Naive thymus-derived CD4-positive, alpha-beta T cell (primary cell): ENCODE data around the gene APOC1. TPM values are rescaled to one million over a fixed set of nuclear protein-coding genes. Genes with fewer than 3 reads are reported as not detected.

Experiments
- ATAC-seq: fragments of 150-1000 bp; cut with Tn5 transposase; 2 replicates; pipeline ENCODE4 v1.10.0; 2021; ENCODE audit warnings: mild to moderate bottlenecking, moderate library complexity
- CTCF ChIA-PET: fragments of 350-600 bp; sonication (Branson Sonifier 250); formaldehyde crosslinking; loops from one replicate; lab custom pipeline; 2021; ENCODE audit warnings: antibody characterized with exemption; lab: Charles Lee
- POLR2A ChIA-PET: fragments of 350-600 bp; sonication (Branson Sonifier 250); formaldehyde crosslinking; loops from one replicate; lab custom pipeline; 2021; ENCODE audit warnings: antibody characterized with exemption, inconsistent platforms; lab: Charles Lee
- DNase-seq, 9 donors: peaks; one replicate each; pipeline versions ENCODE4 v3.0.0 to v3.0.0-alpha.2; 2020 to 2022; ENCODE audit warnings: mixed read lengths in 1 of 9
- H3K27ac ChIP-seq: one replicate; pipeline ENCODE4 v1.7.0; 2013; ENCODE audit warnings: mild to moderate bottlenecking, low read depth, low read length, moderate library complexity
- H3K27me3 ChIP-seq, 2 donors: one replicate each; pipeline ENCODE4 v1.7.0; 2013; ENCODE audit warnings: low read length in 2 of 2, mild to moderate bottlenecking in 2 of 2, moderate library complexity in 2 of 2; ENCODE audit not compliant: control insufficient read depth in 2 of 2, insufficient read depth in 2 of 2
- H3K36me3 ChIP-seq, 3 experiments: 1 replicate in 2 of 3; 2 replicates in 1 of 3; pipeline ENCODE4 v1.7.0; 2013; ENCODE audit warnings: low read length in 3 of 3, mild to moderate bottlenecking in 3 of 3, moderate library complexity in 1 of 3; ENCODE audit not compliant: insufficient read depth in 3 of 3, control insufficient read depth in 2 of 3
- H3K4me1 ChIP-seq, 2 donors: one replicate each; pipeline ENCODE4 v1.7.0; 2013; ENCODE audit warnings: low read length in 2 of 2, mild to moderate bottlenecking in 2 of 2, moderate library complexity in 1 of 2; ENCODE audit not compliant: control insufficient read depth in 2 of 2, insufficient read depth in 2 of 2
- H3K4me3 ChIP-seq: 2 replicates; pipeline ENCODE4 v1.7.0; 2013; ENCODE audit warnings: mild to moderate bottlenecking, low read length
- H3K9me3 ChIP-seq, 3 experiments: 1 replicate in 2 of 3; 2 replicates in 1 of 3; pipeline ENCODE4 v1.7.0; 2013; ENCODE audit warnings: low read length in 3 of 3; ENCODE audit not compliant: control insufficient read depth in 2 of 3
- H3K27ac Mint-ChIP-seq, 9 donors: one replicate each; pipeline ENCODE4 v1.8.0; 2020 to 2022; ENCODE audit warnings: mixed read lengths in 9 of 9, mild to moderate bottlenecking in 8 of 9, moderate library complexity in 5 of 9, inconsistent platforms in 2 of 9
- H3K27me3 Mint-ChIP-seq, 5 donors: one replicate each; pipeline ENCODE4 v1.8.0; 2021 to 2022; ENCODE audit warnings: mixed read lengths in 5 of 5, mild to moderate bottlenecking in 1 of 5
- H3K36me3 Mint-ChIP-seq, 5 donors: one replicate each; pipeline ENCODE4 v1.8.0; 2020 to 2022; ENCODE audit warnings: mixed read lengths in 5 of 5, mild to moderate bottlenecking in 3 of 5, inconsistent platforms in 1 of 5
- H3K4me1 Mint-ChIP-seq, 7 donors: one replicate each; pipeline ENCODE4 v1.8.0; 2020 to 2022; ENCODE audit warnings: mixed read lengths in 7 of 7, mild to moderate bottlenecking in 3 of 7, inconsistent platforms in 1 of 7
- H3K4me3 Mint-ChIP-seq, 10 donors: one replicate each; pipeline ENCODE4 v1.8.0; 2020 to 2022; ENCODE audit warnings: mild to moderate bottlenecking in 10 of 10, mixed read lengths in 10 of 10, moderate library complexity in 6 of 10, inconsistent platforms in 2 of 10
- H3K9me3 Mint-ChIP-seq, 11 donors: one replicate each; pipeline ENCODE4 v1.8.0; 2020 to 2022; ENCODE audit warnings: mixed read lengths in 11 of 11, mild to moderate bottlenecking in 4 of 11, inconsistent platforms in 1 of 11, moderate library complexity in 1 of 11
- intact Hi-C, 2 donors: fragments of 100-400 bp; cut with micrococcal nuclease; formaldehyde crosslinking; loops; one replicate each; pipeline ENCODE4 v1.15.1; 2023
- polyA plus RNA-seq, 2 donors: library from polyadenylated mRNA; unstranded; fragments of 300-500 nt; fragmentation: Illumina TruSeq; gene quantifications; one replicate each; pipeline ENCODE4 v1.2.3, GENCODE V29; 2021
- total RNA-seq, 6 experiments: library from RNA in 5 of 6; stranded (reverse) in 5 of 6; gene quantifications; 1 replicate in 5 of 6; 2 replicates in 1 of 6; pipeline ENCODE4 v1.2.3 and lab custom pipeline; 2021 to 2026

Gene APOC1
- total and polyA plus RNA-seq, 7 experiments from 2014 or later: 1.7 to 5.2 TPM; not detected in 5

DNA sequence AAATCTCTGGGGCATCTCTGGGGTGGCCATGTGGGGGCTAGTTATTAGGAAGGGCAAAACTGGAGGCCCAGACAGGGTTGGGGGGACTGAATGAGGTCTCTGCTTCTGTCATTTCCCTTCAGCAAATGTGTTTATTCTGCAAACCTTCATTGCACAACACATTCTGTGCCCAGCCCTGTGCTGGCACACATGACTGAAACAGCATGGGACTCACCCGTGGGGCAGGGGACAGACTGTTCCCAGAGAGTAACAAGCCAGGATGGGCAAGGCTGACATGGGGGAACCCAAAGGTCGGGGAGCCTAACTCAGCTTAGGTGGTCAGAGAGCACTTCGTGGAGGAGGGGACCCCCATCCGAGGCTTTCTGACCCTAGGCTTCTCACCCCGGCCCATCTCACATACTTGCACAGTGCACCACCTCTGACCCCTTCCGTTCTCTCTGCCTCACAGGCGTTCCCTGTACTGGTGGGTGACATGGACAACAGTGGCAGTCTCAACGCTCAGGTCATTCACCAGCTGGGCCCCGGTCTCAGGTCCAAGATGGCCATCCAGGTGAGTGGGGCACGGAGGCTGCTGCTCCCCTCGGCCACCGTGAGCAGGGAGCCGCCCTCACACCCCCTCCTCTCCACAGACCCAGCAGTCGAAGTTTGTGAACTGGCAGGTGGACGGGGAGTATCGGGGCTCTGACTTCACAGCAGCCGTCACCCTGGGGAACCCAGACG lies 20.9 kb upstream of the APOC1 start:
- Mint-ChIP-seq H3K27me3 (no peaks in the 10 kb centered on the region), H3K36me3 (peaks cover 0 to 28% (median 5%) of the 10 kb centered on the region in 5 donors), H3K9me3 (peaks cover 0 to 5% (median 0%) of the 10 kb centered on the region in 11 donors), H3K4me1 (peaks cover 18 to 44% (median 32%) of the 10 kb centered on the region in 7 donors), H3K4me3 (peak overlapping the region; percentile 41 to 96 (median 88)), H3K27ac (peak overlapping the region in 3 of 9 donors; percentile 33 to 40 (median 36))
- ATAC-seq (no peak), DNase-seq (no peak)
- ChIA-PET POLR2A (no interaction called here), CTCF (no interaction called here)
- Histone ChIP-seq H3K27me3 (no peaks in the 10 kb centered on the region), H3K9me3 (no peaks in the 10 kb centered on the region), H3K4me1 (peaks cover 10 to 20% of the 10 kb centered on the region in 2 donors), H3K4me3 (no peak overlapping the region), H3K36me3 (peaks cover 0 to 60% (median 18%) of the 10 kb centered on the region in 3 experiments), H3K27ac (no peak overlapping the region)
- intact Hi-C loops: loop anchor here in 1 of 2 donors (5.0 kb wide), 2 partner anchors 201 to 994 kb away; partner anchors contain the start of gene IRF2BP1

DNA sequence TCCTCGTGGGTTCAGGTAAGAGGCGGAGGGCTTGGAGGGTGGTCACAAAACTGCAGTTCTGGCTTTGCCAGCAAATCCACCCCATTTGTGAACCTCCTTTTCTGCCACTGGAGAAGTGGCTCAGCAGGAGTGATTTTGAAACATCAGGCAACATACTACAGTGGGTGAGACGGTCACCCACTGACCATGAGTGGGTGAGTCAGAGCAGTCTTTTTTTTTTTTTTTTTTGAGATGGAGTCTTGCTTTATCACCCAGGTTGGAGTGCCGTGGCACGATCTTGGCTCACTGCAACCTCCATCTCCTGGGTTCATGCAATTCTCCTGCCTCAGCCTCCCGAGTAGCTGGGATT lies 20.4 kb upstream of the APOC1 start:
- peaks cover 0 to 60% (median 18%) of the 10 kb centered on the region in 3 experiments for H3K36me3 ChIP-seq
- H3K9me3 Mint-ChIP-seq: peaks cover 0 to 4% (median 0%) of the 10 kb centered on the region in 11 donors
- no peak overlapping the region for H3K4me3 Mint-ChIP-seq
- no peak overlapping the region for H3K4me3 ChIP-seq
- peaks cover 16 to 42% (median 30%) of the 10 kb centered on the region in 7 donors for H3K4me1 Mint-ChIP-seq
- peak overlapping the region in 1 of 9 donors; percentile 36 for H3K27ac Mint-ChIP-seq
- no peaks in the 10 kb centered on the region for H3K9me3 ChIP-seq
- intact Hi-C loops: loop anchor here in 1 of 2 donors (5.0 kb wide), 2 partner anchors 202 to 993 kb away; partner anchors contain the start of gene IRF2BP1
- H3K36me3 Mint-ChIP-seq: peaks cover 0 to 28% (median 5%) of the 10 kb centered on the region in 5 donors
- ChIA-PET POLR2A (no interaction called here), CTCF (no interaction called here)
- DNase-seq (no peak), ATAC-seq (no peak)
- H3K27me3 ChIP-seq: no peaks in the 10 kb centered on the region
- peaks cover 10 to 20% of the 10 kb centered on the region in 2 donors for H3K4me1 ChIP-seq
- H3K27ac ChIP-seq: no peak overlapping the region
- no peaks in the 10 kb centered on the region for H3K27me3 Mint-ChIP-seq

DNA sequence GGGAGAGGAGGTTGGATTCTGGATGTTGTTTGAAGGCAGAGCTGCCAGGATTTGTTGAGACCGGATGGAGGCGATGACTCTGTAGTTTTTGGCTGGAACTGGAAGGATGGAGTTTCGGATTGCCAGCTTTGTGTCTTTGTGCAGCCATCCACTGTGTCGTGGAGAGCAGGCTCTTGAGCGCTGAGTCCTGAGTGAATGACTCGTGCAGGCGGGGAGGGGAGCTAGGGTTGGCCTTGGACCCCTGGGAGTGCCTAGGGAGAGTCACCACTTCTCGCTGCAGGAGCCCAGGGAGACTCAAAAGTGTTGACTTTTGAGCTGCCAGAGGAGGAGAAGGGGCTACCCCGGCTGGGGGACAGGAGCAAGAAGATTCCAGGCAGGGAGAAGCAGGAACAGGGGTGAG lies 19.5 kb upstream of the APOC1 start:
- Mint-ChIP-seq H3K4me1 (peaks cover 13 to 34% (median 28%) of the 10 kb centered on the region in 7 donors), H3K27me3 (no peaks in the 10 kb centered on the region), H3K27ac (no peak overlapping the region), H3K36me3 (peaks cover 0 to 30% (median 6%) of the 10 kb centered on the region in 5 donors), H3K4me3 (peak overlapping the region in 2 of 10 donors; percentile 39 to 41), H3K9me3 (peaks cover 0 to 2% (median 0%) of the 10 kb centered on the region in 11 donors)
- Histone ChIP-seq H3K9me3 (no peaks in the 10 kb centered on the region), H3K27me3 (no peaks in the 10 kb centered on the region), H3K27ac (no peak overlapping the region), H3K36me3 (peaks cover 0 to 65% (median 18%) of the 10 kb centered on the region in 3 experiments), H3K4me1 (peaks cover 6 to 14% of the 10 kb centered on the region in 2 donors), H3K4me3 (no peak overlapping the region)
- POLR2A ChIA-PET: interaction anchor here (0.6 kb wide), 1 partner anchor 16 kb away, joined by 3 read pairs; no protein-coding TSS in a partner anchor
- no peak for ATAC-seq
- no peak for DNase-seq
- intact Hi-C loops: loop anchor here in 1 of 2 donors (5.0 kb wide), 2 partner anchors 203 to 992 kb away; partner anchors contain the start of gene IRF2BP1
- CTCF ChIA-PET: no interaction called here

DNA sequence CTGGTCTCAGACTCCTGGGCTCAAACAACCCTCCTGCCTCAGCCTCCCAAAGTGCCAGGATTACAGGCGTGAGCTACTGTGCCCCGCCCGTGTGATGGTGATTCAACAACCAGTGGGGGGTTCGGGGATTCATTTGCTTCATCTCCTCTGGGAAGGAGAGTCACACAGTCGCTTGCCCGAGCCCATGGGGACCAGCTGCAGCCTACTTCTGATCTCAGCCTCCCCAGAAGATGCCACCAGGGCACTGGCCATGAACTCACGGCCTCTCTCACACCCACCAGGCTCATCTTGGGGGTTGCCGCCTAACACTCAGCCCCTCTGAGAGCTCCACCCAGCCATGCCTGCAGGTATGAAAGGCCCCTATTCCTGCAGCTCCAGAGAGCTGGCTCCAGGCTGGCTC lies 16.6 kb upstream of the APOC1 start:
- DNase-seq (no peak), ATAC-seq (no peak)
- H3K36me3 Mint-ChIP-seq: peaks cover 0 to 39% (median 16%) of the 10 kb centered on the region in 5 donors
- H3K27ac Mint-ChIP-seq: no peak overlapping the region
- no peaks in the 10 kb centered on the region for H3K27me3 Mint-ChIP-seq
- no peaks in the 10 kb centered on the region for H3K9me3 ChIP-seq
- ChIA-PET POLR2A (no interaction called here), CTCF (interaction anchor here (0.6 kb wide), 1 partner anchor 75 kb away, joined by 3 read pairs; no protein-coding TSS in a partner anchor)
- H3K9me3 Mint-ChIP-seq: no peaks in the 10 kb centered on the region
- H3K27ac ChIP-seq: no peak overlapping the region
- no peak overlapping the region for H3K4me3 Mint-ChIP-seq
- no peaks in the 10 kb centered on the region for H3K27me3 ChIP-seq
- H3K4me1 Mint-ChIP-seq: peaks cover under 1 to 9% (median 5%) of the 10 kb centered on the region in 7 donors
- no peak overlapping the region for H3K4me3 ChIP-seq
- H3K4me1 ChIP-seq: no peaks in the 10 kb centered on the region
- intact Hi-C loops: no loop called here
- peaks cover 0 to 84% (median 18%) of the 10 kb centered on the region in 3 experiments for H3K36me3 ChIP-seq

DNA sequence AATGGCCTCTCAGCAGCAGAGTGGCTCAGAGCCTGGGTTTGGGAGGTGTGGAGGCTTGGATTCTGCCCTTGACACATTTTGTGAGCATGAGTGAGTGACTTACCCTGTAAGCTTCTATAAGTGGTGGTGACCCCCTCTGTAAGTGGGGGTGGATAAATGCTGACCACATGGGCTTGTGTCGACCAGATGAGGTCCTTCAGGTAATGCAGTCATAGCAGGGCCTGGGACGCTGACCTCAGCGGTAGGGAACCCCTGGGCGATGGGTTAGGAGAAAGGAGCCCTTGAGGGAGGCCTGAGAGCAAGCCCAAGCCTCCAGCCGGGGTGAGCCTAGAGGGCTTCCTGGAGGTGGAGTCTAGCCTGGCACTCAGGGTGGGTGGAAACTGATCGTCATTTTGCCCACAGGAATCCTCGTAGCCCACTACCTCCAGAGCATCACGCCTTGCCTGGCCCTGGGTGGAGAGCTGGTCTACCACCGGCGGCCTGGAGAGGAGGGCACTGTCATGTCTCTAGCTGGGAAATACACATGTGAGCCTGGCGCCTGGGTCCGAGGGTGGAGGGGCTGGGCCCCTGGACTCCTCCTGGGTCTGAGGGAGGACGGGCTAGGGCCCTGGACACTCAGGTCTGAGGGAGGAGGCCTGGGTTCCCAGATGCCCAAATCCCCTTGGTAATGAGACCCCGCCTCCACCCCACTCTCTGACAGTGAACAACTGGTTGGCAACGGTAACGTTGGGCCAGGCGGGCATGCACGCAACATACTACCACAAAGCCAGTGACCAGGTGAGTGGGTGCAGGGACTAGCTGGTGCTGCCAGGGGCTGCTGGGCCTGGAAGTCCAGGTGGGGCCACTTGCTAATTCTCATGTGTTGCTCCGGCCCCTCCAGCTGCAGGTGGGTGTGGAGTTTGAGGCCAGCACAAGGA lies 13.8 kb upstream of the APOC1 start:
- intact Hi-C loops: loop anchor here in 1 of 2 donors (5.0 kb wide), 1 partner anchor 347 kb away; the partner anchor contains the start of gene EXOC3L2
- POLR2A ChIA-PET: no interaction called here
- no peak for ATAC-seq

DNA sequence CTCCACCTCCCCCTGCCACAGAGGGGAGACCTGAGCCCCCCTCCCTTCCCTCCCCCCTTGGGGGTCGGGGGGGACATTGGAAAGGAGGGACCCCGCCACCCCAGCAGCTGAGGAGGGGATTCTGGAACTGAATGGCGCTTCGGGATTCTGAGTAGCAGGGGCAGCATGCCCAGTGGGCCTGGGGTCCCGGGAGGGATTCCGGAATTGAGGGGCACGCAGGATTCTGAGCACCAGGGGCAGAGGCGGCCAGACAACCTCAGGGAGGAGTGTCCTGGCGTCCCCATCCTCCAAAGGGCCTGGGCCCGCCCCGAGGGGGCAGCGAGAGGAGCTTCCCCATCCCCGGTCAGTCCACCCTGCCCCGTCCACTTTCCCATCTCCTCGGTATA lies 11.2 kb upstream of the APOC1 start:
- H3K36me3 ChIP-seq: peaks cover 0 to 38% (median 0%) of the 10 kb centered on the region in 3 experiments
- intact Hi-C loops: loop anchor here (1.0 to 5.0 kb wide), 5 partner anchors 48 to 344 kb away; partner anchors contain the start of genes CLPTM1 (in 1 of the 2) and EXOC3L2 (in 1 of the 2)
- ATAC-seq: no peak
- H3K4me3 Mint-ChIP-seq: no peak overlapping the region
- no peak overlapping the region for H3K4me3 ChIP-seq
- H3K9me3 ChIP-seq: no peaks in the 10 kb centered on the region
- H3K9me3 Mint-ChIP-seq: no peaks in the 10 kb centered on the region
- H3K27ac Mint-ChIP-seq: peak overlapping the region in 1 of 9 donors; percentile 19
- H3K27ac ChIP-seq: no peak overlapping the region
- CTCF ChIA-PET: interaction anchor here (0.8 to 1.7 kb wide), 2 partner anchors 25 to 49 kb away, joined by 4 to 5 read pairs; no protein-coding TSS in a partner anchor
- H3K36me3 Mint-ChIP-seq: peaks cover 0 to 16% (median 7%) of the 10 kb centered on the region in 5 donors
- no peak for DNase-seq
- peaks cover 0 to 4% of the 10 kb centered on the region in 2 donors for H3K27me3 ChIP-seq
- no peaks in the 10 kb centered on the region for H3K4me1 ChIP-seq
- H3K27me3 Mint-ChIP-seq: peaks cover 18 to 22% (median 20%) of the 10 kb centered on the region in 5 donors
- POLR2A ChIA-PET: no interaction called here
- H3K4me1 Mint-ChIP-seq: peaks cover 5 to 15% (median 10%) of the 10 kb centered on the region in 7 donors

More for the DNA sequence above, 13.8 kb upstream of the APOC1 start:
- no peak overlapping the region for H3K27ac ChIP-seq
- no peaks in the 10 kb centered on the region for H3K27me3 ChIP-seq
- CTCF ChIA-PET: no interaction called here
- no peak for DNase-seq
- peaks cover 0 to 5% (median 0%) of the 10 kb centered on the region in 5 donors for H3K27me3 Mint-ChIP-seq
- peaks cover 0 to 10% (median 0%) of the 10 kb centered on the region in 7 donors for H3K4me1 Mint-ChIP-seq
- peaks cover 0 to 64% (median 10%) of the 10 kb centered on the region in 3 experiments for H3K36me3 ChIP-seq
- H3K4me3 Mint-ChIP-seq: no peak overlapping the region
- H3K27ac Mint-ChIP-seq: peak overlapping the region in 1 of 9 donors; percentile 45
- no peaks in the 10 kb centered on the region for H3K9me3 ChIP-seq
- peaks cover 0 to 25% (median 8%) of the 10 kb centered on the region in 5 donors for H3K36me3 Mint-ChIP-seq
- no peak overlapping the region for H3K4me3 ChIP-seq
- no peaks in the 10 kb centered on the region for H3K4me1 ChIP-seq
- no peaks in the 10 kb centered on the region for H3K9me3 Mint-ChIP-seq
